Liver (tissue), 9 donors: ENCODE results near the gene DNAJA4. TPM values are rescaled to one million over a fixed set of nuclear protein-coding genes. Genes with fewer than 3 reads are reported as not detected.

ENCODE experiments used
- DNase-seq: peaks from one replicate; pipeline ENCODE4 v3.0.0-alpha.2; 2017; ENCODE audit warnings: low spot score
- H3K27ac ChIP-seq, 2 donors: one replicate each; pipeline ENCODE4 v1.7.0; 2013; ENCODE audit warnings: inconsistent platforms in 2 of 2, low read length in 2 of 2, control low read depth in 1 of 2, low read depth in 1 of 2, mild to moderate bottlenecking in 1 of 2
- H3K27me3 ChIP-seq, 4 donors: one replicate each; pipeline versions ENCODE4 v1.6.1 to v1.7.0; 2013; ENCODE audit warnings: low read length in 3 of 4, inconsistent platforms in 1 of 4, mild to moderate bottlenecking in 1 of 4, moderate library complexity in 1 of 4; ENCODE audit not compliant: control insufficient read depth in 4 of 4, insufficient read depth in 4 of 4
- H3K36me3 ChIP-seq, 4 donors: one replicate each; pipeline versions ENCODE4 v1.6.1 to v1.7.0; 2013; ENCODE audit warnings: low read length in 3 of 4, mild to moderate bottlenecking in 3 of 4, low read depth in 1 of 4, moderate library complexity in 1 of 4; ENCODE audit not compliant: control insufficient read depth in 4 of 4, insufficient read depth in 3 of 4
- H3K4me1 ChIP-seq, 4 donors: one replicate each; pipeline versions ENCODE4 v1.6.1 to v1.7.0; 2013; ENCODE audit warnings: low read length in 3 of 4, mild to moderate bottlenecking in 3 of 4, moderate library complexity in 1 of 4; ENCODE audit not compliant: control insufficient read depth in 4 of 4, insufficient read depth in 4 of 4
- H3K4me3 ChIP-seq, 3 donors: one replicate each; pipeline versions ENCODE4 v1.6.1 to v1.7.0; 2013; ENCODE audit warnings: low read length in 3 of 3, control low read depth in 1 of 3, low read depth in 1 of 3, mild to moderate bottlenecking in 1 of 3
- H3K9ac ChIP-seq, 2 donors: one replicate each; pipeline ENCODE4 v1.7.0; 2013; ENCODE audit warnings: low read length in 2 of 2, mild to moderate bottlenecking in 2 of 2, moderate library complexity in 2 of 2, control low read depth in 1 of 2, low read depth in 1 of 2
- H3K9me3 ChIP-seq, 4 donors: one replicate each; pipeline versions ENCODE4 v1.6.1 to v1.7.0; 2013; ENCODE audit warnings: low read length in 3 of 4; ENCODE audit not compliant: control insufficient read depth in 4 of 4
- EGR1 ChIP-seq, 2 donors: IDR thresholded peaks; 2 replicates each; pipeline ENCODE4 v1.6.1; 2016 to 2018; ENCODE audit warnings: antibody characterized with exemption in 2 of 2, low read depth in 2 of 2
- FOXA1 ChIP-seq: IDR thresholded peaks from 2 replicates; pipeline ENCODE4 v1.6.1; 2016; ENCODE audit warnings: antibody characterized with exemption
- FOXA2 ChIP-seq: IDR thresholded peaks from 2 replicates; pipeline ENCODE4 v1.6.1; 2016; ENCODE audit warnings: antibody characterized with exemption
- GABPA ChIP-seq, 2 donors: IDR thresholded peaks in 1 of 2; conservative IDR thresholded peaks in 1 of 2; 2 replicates each; pipeline ENCODE4 v1.6.1; 2016; ENCODE audit warnings: antibody characterized with exemption in 2 of 2, mild to moderate bottlenecking in 1 of 2, moderate library complexity in 1 of 2
- HNF4A ChIP-seq, 2 donors: conservative IDR thresholded peaks; 2 replicates each; pipeline ENCODE4 v1.6.1; 2016; ENCODE audit warnings: antibody characterized with exemption in 2 of 2, mild to moderate bottlenecking in 2 of 2
- JUND ChIP-seq, 2 donors: IDR thresholded peaks; 2 replicates each; pipeline ENCODE4 v1.6.1; 2016; ENCODE audit warnings: antibody characterized with exemption in 2 of 2
- NR2F2 ChIP-seq: IDR thresholded peaks from 2 replicates; pipeline ENCODE4 v1.6.1; 2016; ENCODE audit warnings: antibody characterized with exemption
- RAD21 ChIP-seq, 2 donors: IDR thresholded peaks; 2 replicates each; pipeline ENCODE4 v1.6.1; 2016; ENCODE audit warnings: antibody characterized with exemption in 2 of 2, mild to moderate bottlenecking in 2 of 2
- RXRA ChIP-seq, 2 donors: IDR thresholded peaks; 2 replicates each; pipeline ENCODE4 v1.6.1; 2017 to 2018; ENCODE audit warnings: antibody characterized with exemption in 2 of 2, mild to moderate bottlenecking in 1 of 2
- SP1 ChIP-seq: IDR thresholded peaks from 2 replicates; pipeline ENCODE4 v1.6.1; 2018; ENCODE audit warnings: antibody characterized with exemption, mild to moderate bottlenecking
- TAF1 ChIP-seq: conservative IDR thresholded peaks from 2 replicates; pipeline ENCODE4 v1.6.1; 2016; ENCODE audit warnings: antibody characterized with exemption, mild to moderate bottlenecking
- YY1 ChIP-seq: IDR thresholded peaks from 2 replicates; pipeline ENCODE4 v1.6.1; 2016; ENCODE audit warnings: antibody characterized with exemption, mild to moderate bottlenecking
- WGBS: extraction: QIAGEN DNeasy Blood & Tissue Kit; methylation state at CpG from one replicate; pipeline ENCODE4 v1.1.7; 2013; 5-methylcytosine and 5-hydroxymethylcytosine counted together
- polyA plus RNA-seq, 2 donors: library from polyadenylated mRNA; stranded (reverse) in 1 of 2; unstranded in 1 of 2; fragments of 200-250 nt in 1 of 2; fragments of >200 nt in 1 of 2; fragmentation: Nextera tagmentation in 1 of 2; extraction: Ambion mirVana in 1 of 2; gene quantifications; one replicate each; pipeline versions ENCODE4 v1.2.1 to v1.2.3, GENCODE V29; 2013 to 2015
- total RNA-seq, 2 donors: library from RNA; depleted of rRNA; stranded (reverse); fragments of >200 nt; gene quantifications; one replicate each; pipeline ENCODE4 v1.2.3, GENCODE V29; 2014
- TF ChIP-seq, protein P1 (sequence below): fragments of 150-350 bp; IDR thresholded peaks from 2 replicates; pipeline ENCODE4 v1.5.1; 2017; ENCODE audit warnings: improper control_type of control experiment, low read depth, low read length; ENCODE audit not compliant: missing input control
- TF ChIP-seq, protein P2 (sequence below): IDR thresholded peaks from 2 replicates; pipeline ENCODE4 v1.6.1; 2016; ENCODE audit warnings: antibody characterized with exemption
- TF ChIP-seq, protein P3 (sequence below): IDR thresholded peaks from 2 replicates; pipeline ENCODE4 v1.6.1; 2016; ENCODE audit warnings: antibody characterized with exemption
- TF ChIP-seq, protein P4 (sequence below): IDR thresholded peaks from 2 replicates; pipeline ENCODE4 v1.6.1; 2016; ENCODE audit warnings: antibody characterized with exemption, mild to moderate bottlenecking
- TF ChIP-seq, protein P5 (sequence below): IDR thresholded peaks from 2 replicates; pipeline ENCODE4 v1.6.1; 2016; ENCODE audit warnings: antibody characterized with exemption
- donor health status: healthy.
- donor health status: healthy.
- donor health status: healthy.
- donor health status: healthy.
- donor health status: healthy.

DNAJA4 gene
- total and polyA plus RNA-seq, 4 donors: 0.93 to 79.0 (median 2.0) TPM

DNA sequence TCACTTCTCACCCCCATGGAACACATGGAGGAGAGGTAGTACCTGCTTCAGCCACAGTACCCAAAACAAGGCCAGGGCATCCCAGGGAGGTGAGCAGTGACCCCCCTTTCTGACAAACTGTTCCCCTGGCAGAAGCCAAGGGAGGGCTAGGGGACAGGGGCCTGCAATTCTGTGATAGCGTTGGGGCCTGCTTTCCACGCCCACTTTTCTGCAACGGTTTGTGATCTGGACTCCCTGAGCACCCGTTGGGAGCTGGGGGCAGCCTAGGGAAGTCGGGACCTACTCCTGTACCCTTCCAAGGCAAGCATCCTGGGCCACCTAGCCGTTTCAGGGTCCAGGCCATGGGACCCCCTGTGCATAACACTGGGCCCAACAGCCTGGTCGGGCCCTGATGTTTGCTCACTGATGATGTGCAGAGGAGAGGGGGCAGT, 996 bp upstream of the DNAJA4 start:
- Histone ChIP-seq H3K4me3 (no peak overlapping the region), H3K4me1 (peaks cover 0 to 5% (median 1%) of the 10 kb centered on the region in 4 donors), H3K9ac (no peak overlapping the region), H3K36me3 (no peaks in the 10 kb centered on the region), H3K27ac (no peak overlapping the region), H3K9me3 (no peaks in the 10 kb centered on the region), H3K27me3 (peaks cover 0 to 3% (median 0%) of the 10 kb centered on the region in 4 donors)
- DNase-seq: peak; percentile 75
- WGBS: 96% methylated on average over 7 of the region's 7 CpGs
- TF ChIP-seq, protein P1, sequence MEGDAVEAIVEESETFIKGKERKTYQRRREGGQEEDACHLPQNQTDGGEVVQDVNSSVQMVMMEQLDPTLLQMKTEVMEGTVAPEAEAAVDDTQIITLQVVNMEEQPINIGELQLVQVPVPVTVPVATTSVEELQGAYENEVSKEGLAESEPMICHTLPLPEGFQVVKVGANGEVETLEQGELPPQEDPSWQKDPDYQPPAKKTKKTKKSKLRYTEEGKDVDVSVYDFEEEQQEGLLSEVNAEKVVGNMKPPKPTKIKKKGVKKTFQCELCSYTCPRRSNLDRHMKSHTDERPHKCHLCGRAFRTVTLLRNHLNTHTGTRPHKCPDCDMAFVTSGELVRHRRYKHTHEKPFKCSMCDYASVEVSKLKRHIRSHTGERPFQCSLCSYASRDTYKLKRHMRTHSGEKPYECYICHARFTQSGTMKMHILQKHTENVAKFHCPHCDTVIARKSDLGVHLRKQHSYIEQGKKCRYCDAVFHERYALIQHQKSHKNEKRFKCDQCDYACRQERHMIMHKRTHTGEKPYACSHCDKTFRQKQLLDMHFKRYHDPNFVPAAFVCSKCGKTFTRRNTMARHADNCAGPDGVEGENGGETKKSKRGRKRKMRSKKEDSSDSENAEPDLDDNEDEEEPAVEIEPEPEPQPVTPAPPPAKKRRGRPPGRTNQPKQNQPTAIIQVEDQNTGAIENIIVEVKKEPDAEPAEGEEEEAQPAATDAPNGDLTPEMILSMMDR: no peak
- TF ChIP-seq, protein P2, sequence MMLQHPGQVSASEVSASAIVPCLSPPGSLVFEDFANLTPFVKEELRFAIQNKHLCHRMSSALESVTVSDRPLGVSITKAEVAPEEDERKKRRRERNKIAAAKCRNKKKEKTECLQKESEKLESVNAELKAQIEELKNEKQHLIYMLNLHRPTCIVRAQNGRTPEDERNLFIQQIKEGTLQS: no peak
- TF ChIP-seq SP1 (no peak), TAF1 (no peak), RAD21 (IDR thresholded peaks at IDR 0.05) (no peak), GABPA (IDR thresholded peaks at IDR 0.05 in 1 of 2, conservative IDR thresholded peaks at IDR 0.05 in 1 of 2) (no peak), NR2F2 (no peak), YY1 (no peak), RXRA (IDR thresholded peaks at IDR 0.05) (no peak), FOXA2 (no peak), FOXA1 (no peak), JUND (IDR thresholded peaks at IDR 0.05) (no peak)
- TF ChIP-seq, protein P3, sequence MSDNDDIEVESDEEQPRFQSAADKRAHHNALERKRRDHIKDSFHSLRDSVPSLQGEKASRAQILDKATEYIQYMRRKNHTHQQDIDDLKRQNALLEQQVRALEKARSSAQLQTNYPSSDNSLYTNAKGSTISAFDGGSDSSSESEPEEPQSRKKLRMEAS: no peak
- TF ChIP-seq, protein P4, sequence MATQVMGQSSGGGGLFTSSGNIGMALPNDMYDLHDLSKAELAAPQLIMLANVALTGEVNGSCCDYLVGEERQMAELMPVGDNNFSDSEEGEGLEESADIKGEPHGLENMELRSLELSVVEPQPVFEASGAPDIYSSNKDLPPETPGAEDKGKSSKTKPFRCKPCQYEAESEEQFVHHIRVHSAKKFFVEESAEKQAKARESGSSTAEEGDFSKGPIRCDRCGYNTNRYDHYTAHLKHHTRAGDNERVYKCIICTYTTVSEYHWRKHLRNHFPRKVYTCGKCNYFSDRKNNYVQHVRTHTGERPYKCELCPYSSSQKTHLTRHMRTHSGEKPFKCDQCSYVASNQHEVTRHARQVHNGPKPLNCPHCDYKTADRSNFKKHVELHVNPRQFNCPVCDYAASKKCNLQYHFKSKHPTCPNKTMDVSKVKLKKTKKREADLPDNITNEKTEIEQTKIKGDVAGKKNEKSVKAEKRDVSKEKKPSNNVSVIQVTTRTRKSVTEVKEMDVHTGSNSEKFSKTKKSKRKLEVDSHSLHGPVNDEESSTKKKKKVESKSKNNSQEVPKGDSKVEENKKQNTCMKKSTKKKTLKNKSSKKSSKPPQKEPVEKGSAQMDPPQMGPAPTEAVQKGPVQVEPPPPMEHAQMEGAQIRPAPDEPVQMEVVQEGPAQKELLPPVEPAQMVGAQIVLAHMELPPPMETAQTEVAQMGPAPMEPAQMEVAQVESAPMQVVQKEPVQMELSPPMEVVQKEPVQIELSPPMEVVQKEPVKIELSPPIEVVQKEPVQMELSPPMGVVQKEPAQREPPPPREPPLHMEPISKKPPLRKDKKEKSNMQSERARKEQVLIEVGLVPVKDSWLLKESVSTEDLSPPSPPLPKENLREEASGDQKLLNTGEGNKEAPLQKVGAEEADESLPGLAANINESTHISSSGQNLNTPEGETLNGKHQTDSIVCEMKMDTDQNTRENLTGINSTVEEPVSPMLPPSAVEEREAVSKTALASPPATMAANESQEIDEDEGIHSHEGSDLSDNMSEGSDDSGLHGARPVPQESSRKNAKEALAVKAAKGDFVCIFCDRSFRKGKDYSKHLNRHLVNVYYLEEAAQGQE: no peak

DNA sequence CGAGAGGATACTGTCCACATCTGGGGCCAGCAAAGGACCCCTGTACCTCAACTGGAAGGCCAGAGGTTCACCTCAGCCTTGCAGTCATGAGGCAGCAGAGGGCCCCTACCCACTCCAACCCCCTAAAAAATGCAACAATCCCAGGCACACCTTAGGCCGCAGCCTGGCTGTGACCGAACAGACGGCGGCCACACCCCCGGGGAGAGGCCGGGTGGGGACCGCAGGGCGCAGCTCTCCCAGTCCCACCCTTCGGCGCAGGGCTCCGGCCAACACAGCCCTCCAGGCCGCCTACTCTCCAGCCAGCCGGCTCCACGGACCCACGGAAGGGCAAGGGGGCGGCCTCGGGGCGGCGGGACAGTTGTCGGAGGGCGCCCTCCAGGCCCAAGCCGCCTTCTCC, 457 bp upstream of the DNAJA4 start:
- DNase-seq: peak; percentile 80

More for the DNA sequence above, 457 bp upstream of the DNAJA4 start:
- Histone ChIP-seq H3K9ac (no peak overlapping the region), H3K9me3 (no peaks in the 10 kb centered on the region), H3K4me3 (peak overlapping the region in 1 of 3 donors; percentile 59), H3K36me3 (no peaks in the 10 kb centered on the region), H3K27me3 (peaks cover 0 to 3% (median 0%) of the 10 kb centered on the region in 4 donors), H3K27ac (no peak overlapping the region), H3K4me1 (peaks cover 0 to 5% (median 1%) of the 10 kb centered on the region in 4 donors)
- TF ChIP-seq RAD21 (IDR thresholded peaks at IDR 0.05) (no peak), HNF4A (conservative IDR thresholded peaks at IDR 0.05) (no peak), TAF1 (no peak), YY1 (no peak), EGR1 (IDR thresholded peaks at IDR 0.05; ENCODE audit: low read depth in 2 of 2) (no peak), FOXA1 (no peak)
- TF ChIP-seq, protein P2: no peak
- TF ChIP-seq, protein P5, sequence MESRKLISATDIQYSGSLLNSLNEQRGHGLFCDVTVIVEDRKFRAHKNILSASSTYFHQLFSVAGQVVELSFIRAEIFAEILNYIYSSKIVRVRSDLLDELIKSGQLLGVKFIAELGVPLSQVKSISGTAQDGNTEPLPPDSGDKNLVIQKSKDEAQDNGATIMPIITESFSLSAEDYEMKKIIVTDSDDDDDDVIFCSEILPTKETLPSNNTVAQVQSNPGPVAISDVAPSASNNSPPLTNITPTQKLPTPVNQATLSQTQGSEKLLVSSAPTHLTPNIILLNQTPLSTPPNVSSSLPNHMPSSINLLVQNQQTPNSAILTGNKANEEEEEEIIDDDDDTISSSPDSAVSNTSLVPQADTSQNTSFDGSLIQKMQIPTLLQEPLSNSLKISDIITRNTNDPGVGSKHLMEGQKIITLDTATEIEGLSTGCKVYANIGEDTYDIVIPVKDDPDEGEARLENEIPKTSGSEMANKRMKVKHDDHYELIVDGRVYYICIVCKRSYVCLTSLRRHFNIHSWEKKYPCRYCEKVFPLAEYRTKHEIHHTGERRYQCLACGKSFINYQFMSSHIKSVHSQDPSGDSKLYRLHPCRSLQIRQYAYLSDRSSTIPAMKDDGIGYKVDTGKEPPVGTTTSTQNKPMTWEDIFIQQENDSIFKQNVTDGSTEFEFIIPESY: no peak
- 81% methylated on average over 23 of the region's 23 CpGs for WGBS
